CD4-positive, alpha-beta T cell treated with Interleukin-6 at 100 ng/mL for 8 hours (primary cell): ENCODE data around the gene HEXD.
A peak's percentile ranks its signal among the peaks of the same experiment; 100 is the strongest.
"Not testable (repeated sequence)": the region's sequence is repeated elsewhere in the genome, so short reads cannot be mapped to it uniquely, and the experiment has no call there.

ENCODE experiments used
- DNase-seq: peaks from one replicate; pipeline ENCODE4 v3.0.0-alpha.2; 2020; ENCODE audit warnings: mixed read lengths, low spot score

HEXD gene

DNA sequence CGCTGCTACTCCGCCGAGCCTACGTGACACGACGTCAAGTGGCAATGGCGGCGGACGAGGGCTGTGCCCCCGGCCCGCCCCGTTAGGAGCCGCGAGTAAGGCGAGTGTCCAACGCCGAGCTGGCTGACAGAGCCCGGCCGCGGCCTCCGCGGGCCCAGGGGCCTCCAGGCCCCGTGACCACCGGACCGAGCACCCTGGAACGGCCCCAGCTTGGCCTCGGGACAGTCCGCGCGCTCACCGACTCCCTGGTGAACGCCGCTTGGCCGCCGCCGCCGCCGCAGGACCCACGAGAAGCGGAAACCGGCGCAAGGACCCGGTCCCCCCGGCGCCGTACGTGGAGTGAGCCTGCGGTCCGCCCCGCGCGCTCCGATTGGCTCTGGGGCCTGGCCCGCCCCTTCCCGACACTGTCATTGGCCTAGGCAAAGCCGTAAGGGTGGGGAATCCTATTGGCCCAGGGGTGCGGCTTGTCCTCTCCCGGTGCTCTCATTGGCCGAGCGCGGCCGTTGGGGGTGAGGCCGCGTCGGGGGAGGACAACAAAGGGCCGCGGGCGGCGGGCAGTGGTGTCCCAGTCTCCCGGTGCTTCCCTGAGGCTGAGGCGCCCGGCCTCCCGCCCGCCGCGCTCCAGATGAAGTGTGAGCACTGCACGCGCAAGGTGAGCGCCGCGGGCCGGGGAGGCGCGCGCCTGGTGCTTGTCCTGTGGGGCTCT is 40.2 kb downstream of the HEXD start, which contains the start of gene NARF:
Gene NARF, plus strand, starts transcription at position 563 of the 706 bp plus-strand sequence. Its CDS starts 63 bp downstream, at position 626.
- DNase-seq = peak; percentile 97

GRCh38 chr17:82458885-82459424 is 40.8 kb downstream of the HEXD start:
- no peak for DNase-seq

- not testable (repeated sequence) for DNase-seq
Observed at GRCh38 chr17:82459936-82460335, 41.8 kb downstream of the HEXD start.

GRCh38 chr17:82461827-82462524 is 43.8 kb downstream of the HEXD start:
- no peak for DNase-seq

GRCh38 chr17:82463391-82463790 is 45.2 kb downstream of the HEXD start:
- DNase-seq = no peak

DNA sequence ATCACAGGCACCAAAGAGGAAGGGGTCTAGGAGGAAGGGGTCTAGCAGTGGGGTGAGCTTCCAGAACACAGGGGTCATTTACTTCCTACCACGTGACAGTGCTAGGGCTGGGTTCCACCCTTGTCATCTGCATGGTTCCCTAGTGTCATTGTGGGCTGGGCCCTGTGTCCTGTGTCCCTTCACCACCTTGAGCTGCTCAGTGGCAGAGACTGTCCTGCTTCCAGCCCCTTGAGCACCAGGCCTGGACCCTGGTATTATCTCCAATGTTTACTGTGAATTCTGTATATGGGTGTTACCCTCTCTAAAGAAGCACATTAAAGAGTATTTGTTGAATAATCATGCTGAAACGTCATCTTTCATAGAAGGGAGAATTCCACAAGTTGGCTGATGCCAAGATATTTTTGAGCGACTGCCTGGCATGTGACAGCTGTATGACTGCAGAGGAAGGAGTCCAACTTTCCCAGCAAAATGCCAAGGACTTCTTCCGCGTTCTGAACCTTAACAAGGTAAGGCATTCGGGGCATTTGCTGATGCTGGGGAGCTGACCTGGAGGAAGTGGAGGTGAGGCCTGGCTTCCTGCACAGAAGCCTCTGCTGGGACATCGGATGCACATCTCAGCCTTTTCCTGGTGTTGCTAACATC is 45.9 kb downstream of the HEXD start:
- DNase-seq = no peak

- DNase-seq = no peak
Observed at GRCh38 chr17:82464567-82464929, 46.4 kb downstream of the HEXD start.

- DNase-seq = no peak
Observed at GRCh38 chr17:82465023-82465603, 47.0 kb downstream of the HEXD start.

GRCh38 chr17:82468692-82469091 is 50.5 kb downstream of the HEXD start:
- DNase-seq = no peak

GRCh38 chr17:82470065-82470464 is 51.9 kb downstream of the HEXD start:
- no peak for DNase-seq

- DNase-seq = no peak
Observed at GRCh38 chr17:82474223-82475010, 56.3 kb downstream of the HEXD start.

DNA sequence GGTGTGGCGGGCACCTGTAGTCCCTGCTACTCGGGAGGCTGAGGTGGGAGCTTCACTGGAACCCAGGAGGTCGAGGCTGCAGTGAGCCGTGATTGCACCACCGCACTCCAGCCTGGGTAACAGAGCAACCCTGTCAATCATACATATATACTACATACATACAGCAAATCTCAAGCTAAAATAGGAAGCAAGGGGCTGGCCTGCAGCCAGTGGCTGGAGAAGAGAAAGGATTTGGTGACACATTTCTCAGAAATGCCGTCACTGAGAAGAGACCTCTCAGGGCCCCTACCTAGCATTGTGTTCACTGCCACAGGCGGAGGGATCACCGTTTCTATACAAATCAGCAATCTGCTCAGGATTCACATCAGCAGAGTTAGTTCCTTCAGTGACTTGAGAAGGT is 57.3 kb downstream of the HEXD start:
- no peak for DNase-seq

- no peak for DNase-seq
Observed at GRCh38 chr17:82477934-82478333, 59.8 kb downstream of the HEXD start.

- DNase-seq = no peak
Observed at GRCh38 chr17:82479602-82480001, 61.5 kb downstream of the HEXD start.

GRCh38 chr17:82480318-82480717 is 62.2 kb downstream of the HEXD start:
- no peak for DNase-seq

DNA sequence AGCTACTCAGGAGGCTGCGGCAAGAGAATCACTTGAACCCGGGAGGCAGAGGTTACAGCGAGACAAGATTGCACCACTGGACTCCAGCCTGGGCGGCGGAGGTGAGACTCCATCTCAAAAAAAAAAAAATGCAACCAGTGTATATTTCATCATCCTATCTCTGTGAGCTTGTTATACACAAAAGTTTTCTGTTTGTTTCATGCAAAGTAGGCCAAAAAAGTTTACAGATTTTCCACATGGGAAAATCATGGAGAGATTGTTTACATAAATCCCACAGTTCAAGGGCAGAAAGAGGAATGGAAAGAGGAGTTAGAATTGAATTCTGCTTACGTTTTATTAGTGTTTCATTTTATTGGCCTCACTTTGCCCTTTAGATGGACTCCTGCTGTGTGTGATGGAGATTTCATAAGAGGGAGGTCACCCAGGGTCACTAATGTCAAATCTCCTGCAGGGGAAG is 65.1 kb downstream of the HEXD start:
- DNase-seq = no peak

DNA sequence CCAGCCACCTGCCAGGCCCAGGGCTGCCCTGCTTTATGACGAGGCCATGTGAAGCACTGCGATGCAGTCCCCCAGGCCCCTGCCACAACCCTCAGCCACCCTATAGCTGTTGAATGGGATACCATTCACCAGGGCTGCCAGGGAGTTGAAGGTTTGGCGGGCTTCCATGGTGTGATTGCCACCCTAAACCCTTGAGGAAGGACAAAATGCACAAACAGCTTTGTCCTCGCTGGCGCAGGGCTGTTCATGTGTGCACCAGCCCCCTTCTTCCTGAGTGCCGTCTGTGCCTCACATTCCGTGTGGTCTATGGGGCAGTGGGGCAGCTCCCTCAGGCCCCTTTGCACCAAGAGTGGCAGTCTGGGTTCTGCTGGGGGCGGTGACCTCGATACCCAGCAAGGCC is 65.7 kb downstream of the HEXD start:
- DNase-seq = no peak

GRCh38 chr17:82486231-82487094 is 68.3 kb downstream of the HEXD start:
- no peak for DNase-seq

- no peak for DNase-seq
Observed at GRCh38 chr17:82487910-82488309, 69.8 kb downstream of the HEXD start.

DNA sequence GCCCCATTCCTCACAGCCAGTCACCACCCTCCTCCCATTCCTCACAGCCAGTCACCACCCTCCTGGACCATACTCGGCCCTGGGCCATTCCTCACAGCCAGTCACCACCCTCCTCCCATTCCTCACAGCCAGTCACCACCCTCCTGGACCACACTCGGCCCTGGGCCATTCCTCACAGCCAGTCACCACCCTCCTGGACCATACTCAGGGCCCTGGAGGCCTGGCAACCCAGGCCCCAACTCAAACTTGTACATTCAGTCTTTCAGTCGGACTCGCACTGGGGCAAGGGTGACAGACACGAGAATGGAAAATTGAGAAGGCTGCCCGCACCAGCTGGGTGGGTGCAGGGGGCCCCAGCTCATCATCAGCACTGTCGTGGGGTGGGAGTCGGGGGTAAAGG is 71.0 kb downstream of the HEXD start:
- DNase-seq = no peak
